Transverse colon (tissue), 4 donors: Measurements from ENCODE around the gene SOWAHA. TPM values are rescaled to one million over a fixed set of nuclear protein-coding genes. Genes with fewer than 3 reads are reported as not detected.

Experiments used
- DNase-seq: peaks from one replicate; pipeline ENCODE4 v3.0.0-alpha.2; 2019
- H3K27ac ChIP-seq, 4 donors: fragments of 200-600 bp; sonication (generic); 2 replicates each; pipeline ENCODE4 v1.5.1; 2016 to 2018; ENCODE audit warnings: inconsistent platforms in 4 of 4
- H3K27me3 ChIP-seq: fragments of 200-600 bp; sonication (generic); 2 replicates; pipeline ENCODE4 v1.5.1; 2017; ENCODE audit warnings: inconsistent platforms
- H3K36me3 ChIP-seq, 4 donors: fragments of 200-600 bp; sonication (generic); 2 replicates each; pipeline ENCODE4 v1.5.1; 2017 to 2019; ENCODE audit warnings: inconsistent platforms in 4 of 4
- H3K4me1 ChIP-seq, 4 donors: fragments of 200-600 bp; sonication (generic); 2 replicates each; pipeline ENCODE4 v1.5.1; 2017 to 2020; ENCODE audit warnings: inconsistent platforms in 4 of 4
- H3K4me3 ChIP-seq, 4 donors: fragments of 200-600 bp; sonication (generic); 1 replicate in 1 of 4; 2 replicates in 3 of 4; pipeline versions ENCODE4 v1.5.1 to v1.6.1; 2017 to 2019; ENCODE audit warnings: inconsistent platforms in 4 of 4
- H3K9me3 ChIP-seq, 2 donors: fragments of 200-600 bp; sonication (generic); 2 replicates each; pipeline ENCODE4 v1.5.1; 2017 to 2019; ENCODE audit warnings: inconsistent platforms in 2 of 2
- EP300 ChIP-seq: sonication (generic); formaldehyde crosslinking; IDR thresholded peaks from one replicate; pipeline ENCODE4 v1.6.1; 2017; ENCODE audit warnings: antibody characterized with exemption, low read depth
- POLR2A ChIP-seq: fragments of 450-650 bp; IDR thresholded peaks from one replicate; pipeline ENCODE4 v1.6.1; 2016; ENCODE audit warnings: antibody characterized with exemption, mild to moderate bottlenecking, moderate library complexity
- POLR2AphosphoS5 ChIP-seq, 3 donors: sonication (generic); formaldehyde crosslinking; IDR thresholded peaks; one replicate each; pipeline ENCODE4 v1.6.1; 2016; ENCODE audit warnings: antibody characterized with exemption in 3 of 3
- WGBS, 2 donors: methylation state at CpG; one replicate each; pipeline ENCODE4 v1.1.5; 2018; ENCODE audit warnings: low coverage in 1 of 2; 5-methylcytosine and 5-hydroxymethylcytosine counted together
- in situ Hi-C, 4 donors: fragments of 200-750 bp; cut with MboI; loops; one replicate each; pipeline versions ENCODE4 v1.15.0 to v1.15.1; 2017; ENCODE audit warnings: low sequenced_read_pairs in 3 of 4, low pct_ligation_motif_present in 1 of 4, low pct_unique_long_range_greater_than_20kb in 1 of 4
- intact Hi-C: fragments of 100-400 bp; cut with DNase I; formaldehyde crosslinking; loops from one replicate; pipeline ENCODE4 v1.15.1; 2023; ENCODE audit warnings: low total_unique reads
- total RNA-seq, 4 donors: library from RNA; depleted of rRNA; stranded (reverse); fragments of >200 nt; gene quantifications; one replicate each; pipeline ENCODE4 v1.1.0, GENCODE V29; 2016
- TF ChIP-seq, protein P1 (sequence below), 5 experiments: fragments of 200-600 bp in 3 of 5; fragments of 450-650 bp in 2 of 5; sonication (generic) in 3 of 5; IDR thresholded peaks; 1 replicate in 2 of 5; 2 replicates in 3 of 5; pipeline ENCODE4 v1.5.1; 2016 to 2017; ENCODE audit warnings: antibody characterized with exemption in 5 of 5, inconsistent platforms in 3 of 5, mild to moderate bottlenecking in 2 of 5, moderate library complexity in 1 of 5

The SOWAHA gene
- total RNA-seq, 4 donors from 2014 or later: 35.2 to 93.5 (median 76.0) TPM

DNA sequence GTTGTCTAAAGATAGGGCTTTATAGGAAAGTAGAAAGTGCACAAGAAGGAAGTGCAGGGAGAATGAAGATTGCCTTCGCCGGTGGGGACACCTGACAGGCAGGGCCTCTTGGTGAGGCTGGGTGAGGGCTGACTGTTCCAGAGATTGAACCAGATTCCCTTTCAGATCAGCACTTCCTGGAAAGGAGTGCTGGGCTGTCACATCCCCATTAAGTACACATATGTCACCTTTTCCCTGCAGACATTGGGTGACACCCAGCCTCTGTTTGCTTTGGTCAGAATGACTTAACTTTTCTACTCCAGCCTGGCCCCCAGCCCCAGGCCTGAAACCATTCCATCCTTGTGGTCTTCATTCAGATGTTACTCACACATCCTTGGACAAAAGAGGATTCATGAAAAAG, 24.8 kb downstream of the SOWAHA start:
- Histone ChIP-seq H3K27me3 (no peaks in the 10 kb centered on the region), H3K27ac (peak overlapping the region; percentile 86 to 92 (median 88)), H3K4me1 (peaks cover 14 to 55% (median 42%) of the 10 kb centered on the region in 4 donors), H3K36me3 (no peaks in the 10 kb centered on the region), H3K9me3 (no peaks in the 10 kb centered on the region), H3K4me3 (no peak overlapping the region)
- 41 to 45% methylated on average over 2 of the region's 2 CpGs for WGBS, 2 donors
- peak; percentile 82 for TF ChIP-seq POLR2A
- TF ChIP-seq EP300: no peak
- TF ChIP-seq, protein P1, sequence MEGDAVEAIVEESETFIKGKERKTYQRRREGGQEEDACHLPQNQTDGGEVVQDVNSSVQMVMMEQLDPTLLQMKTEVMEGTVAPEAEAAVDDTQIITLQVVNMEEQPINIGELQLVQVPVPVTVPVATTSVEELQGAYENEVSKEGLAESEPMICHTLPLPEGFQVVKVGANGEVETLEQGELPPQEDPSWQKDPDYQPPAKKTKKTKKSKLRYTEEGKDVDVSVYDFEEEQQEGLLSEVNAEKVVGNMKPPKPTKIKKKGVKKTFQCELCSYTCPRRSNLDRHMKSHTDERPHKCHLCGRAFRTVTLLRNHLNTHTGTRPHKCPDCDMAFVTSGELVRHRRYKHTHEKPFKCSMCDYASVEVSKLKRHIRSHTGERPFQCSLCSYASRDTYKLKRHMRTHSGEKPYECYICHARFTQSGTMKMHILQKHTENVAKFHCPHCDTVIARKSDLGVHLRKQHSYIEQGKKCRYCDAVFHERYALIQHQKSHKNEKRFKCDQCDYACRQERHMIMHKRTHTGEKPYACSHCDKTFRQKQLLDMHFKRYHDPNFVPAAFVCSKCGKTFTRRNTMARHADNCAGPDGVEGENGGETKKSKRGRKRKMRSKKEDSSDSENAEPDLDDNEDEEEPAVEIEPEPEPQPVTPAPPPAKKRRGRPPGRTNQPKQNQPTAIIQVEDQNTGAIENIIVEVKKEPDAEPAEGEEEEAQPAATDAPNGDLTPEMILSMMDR (IDR thresholded peaks at IDR 0.05): no peak
- TF ChIP-seq POLR2AphosphoS5 (IDR thresholded peaks at IDR 0.05): peak in 2 of 3 donors; percentile 77 to 85
- DNase-seq: peak; percentile 80
- in situ Hi-C loops: loop anchor here in 2 of 4 donors (10.0 to 25.0 kb wide), 2 partner anchors 47 to 451 kb away; no protein-coding TSS in a partner anchor
- intact Hi-C loops: no loop called here

DNA sequence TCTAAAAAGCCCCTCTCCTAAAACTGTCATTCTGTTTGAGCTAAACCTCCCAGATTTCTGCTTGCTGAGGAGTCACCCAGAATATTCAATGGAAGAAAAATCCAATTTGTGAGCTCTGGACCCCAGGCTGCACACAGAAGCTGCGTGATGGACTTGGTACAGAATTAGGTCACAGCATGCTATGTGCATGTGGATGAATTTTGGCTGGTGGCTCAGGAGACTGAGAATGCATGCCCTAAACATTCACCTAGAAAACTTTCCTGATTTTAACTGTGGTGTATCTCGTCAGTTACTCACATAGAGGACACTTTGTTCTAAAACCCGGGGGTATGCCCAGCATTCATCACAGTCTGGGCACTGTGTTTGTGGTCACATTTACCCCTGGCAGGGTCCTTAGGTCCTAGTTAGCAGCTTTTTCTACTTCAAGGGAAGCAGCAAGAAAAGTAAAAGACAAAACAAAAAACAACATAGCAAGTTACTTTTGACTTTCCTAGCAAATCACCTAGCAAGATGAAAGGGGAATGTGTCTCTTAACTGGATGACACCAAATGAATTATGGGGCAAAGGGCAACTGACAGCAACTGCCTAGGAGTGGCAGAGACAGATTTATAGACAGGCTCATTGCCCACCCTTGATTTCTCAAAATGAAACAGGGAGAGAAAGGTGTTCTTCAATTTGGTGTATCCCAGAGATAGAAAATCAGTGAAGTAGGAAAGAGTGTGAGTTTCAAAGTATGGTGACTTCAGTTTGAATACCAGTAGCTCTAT, 25.6 kb downstream of the SOWAHA start:
- intact Hi-C loops: no loop called here
- H3K4me3 ChIP-seq: no peak overlapping the region
- in situ Hi-C loops: loop anchor here in 2 of 4 donors (10.0 to 25.0 kb wide), 2 partner anchors 46 to 451 kb away; no protein-coding TSS in a partner anchor
- no peaks in the 10 kb centered on the region for H3K36me3 ChIP-seq
- WGBS, 2 donors: 45% methylated on average over 3 of the region's 3 CpGs; no CpG with 5 or more reads in 1 of the 2 donors
- TF ChIP-seq POLR2A (no peak), POLR2AphosphoS5 (IDR thresholded peaks at IDR 0.05) (no peak), EP300 (no peak)
- TF ChIP-seq, protein P1 (IDR thresholded peaks at IDR 0.05): no peak
- DNase-seq: no peak
- peak overlapping the region; percentile 86 to 92 (median 88) for H3K27ac ChIP-seq
- no peaks in the 10 kb centered on the region for H3K9me3 ChIP-seq
- no peaks in the 10 kb centered on the region for H3K27me3 ChIP-seq
- H3K4me1 ChIP-seq: peaks cover 14 to 55% (median 42%) of the 10 kb centered on the region in 4 donors

DNA sequence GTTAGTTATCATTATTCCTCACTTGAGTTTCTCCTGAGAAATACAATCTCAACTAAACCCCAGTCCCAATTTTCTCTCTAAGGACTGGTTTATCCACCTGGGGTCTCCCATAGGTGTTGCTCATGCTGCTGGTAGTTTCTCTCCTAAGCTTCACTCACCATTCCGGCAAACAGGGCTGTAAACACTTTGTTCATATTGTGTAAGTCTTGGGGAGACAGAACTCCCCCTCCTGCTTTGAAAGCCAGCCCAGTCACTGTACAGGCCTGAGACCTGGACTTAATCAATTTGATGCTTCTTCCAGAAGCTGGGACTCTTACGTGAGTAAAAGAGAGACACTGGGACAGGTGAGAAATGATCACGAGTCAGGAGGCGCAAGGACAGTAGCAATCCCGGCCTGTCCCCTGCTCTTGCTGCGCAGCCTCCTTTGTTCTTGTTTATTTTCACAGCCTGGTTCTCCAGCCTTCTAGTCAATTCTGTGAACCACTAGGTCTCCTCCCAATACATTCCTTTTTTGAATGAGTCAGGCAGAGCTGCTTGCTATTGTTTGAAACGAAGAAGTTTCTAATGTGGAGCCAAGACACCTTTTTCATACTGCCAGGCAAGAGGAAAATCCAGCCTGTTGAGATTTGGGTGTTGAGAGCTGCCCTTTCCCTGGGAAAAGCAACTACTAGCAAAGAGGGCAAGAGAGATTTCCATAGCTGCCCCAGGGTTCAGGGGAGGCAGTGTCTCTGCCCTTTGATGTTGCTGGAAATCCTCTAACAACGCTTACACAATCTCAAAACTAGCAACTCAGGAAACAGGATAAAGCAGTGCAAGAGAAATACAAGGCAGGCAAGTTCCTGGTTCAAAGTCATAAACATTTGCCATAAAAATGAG, 26.6 kb downstream of the SOWAHA start:
- H3K27ac ChIP-seq: peak overlapping the region; percentile 86 to 92 (median 88)
- DNase-seq: peak; percentile 51
- H3K9me3 ChIP-seq: no peaks in the 10 kb centered on the region
- H3K36me3 ChIP-seq: no peaks in the 10 kb centered on the region
- H3K27me3 ChIP-seq: no peaks in the 10 kb centered on the region
- intact Hi-C loops (no loop called here), in situ Hi-C loops (loop anchor here in 2 of 4 donors (10.0 to 25.0 kb wide), 2 partner anchors 45 to 452 kb away; no protein-coding TSS in a partner anchor)
- H3K4me3 ChIP-seq: no peak overlapping the region
- TF ChIP-seq EP300 (no peak), POLR2A (peak; percentile 54), POLR2AphosphoS5 (IDR thresholded peaks at IDR 0.05) (peak in 2 of 3 donors; percentile 65 to 72)
- TF ChIP-seq, protein P1 (IDR thresholded peaks at IDR 0.05): no peak
- 37 to 54% methylated on average over 7 to 8 of the region's 8 CpGs for WGBS, 2 donors
- H3K4me1 ChIP-seq: peaks cover 14 to 55% (median 42%) of the 10 kb centered on the region in 4 donors

DNA sequence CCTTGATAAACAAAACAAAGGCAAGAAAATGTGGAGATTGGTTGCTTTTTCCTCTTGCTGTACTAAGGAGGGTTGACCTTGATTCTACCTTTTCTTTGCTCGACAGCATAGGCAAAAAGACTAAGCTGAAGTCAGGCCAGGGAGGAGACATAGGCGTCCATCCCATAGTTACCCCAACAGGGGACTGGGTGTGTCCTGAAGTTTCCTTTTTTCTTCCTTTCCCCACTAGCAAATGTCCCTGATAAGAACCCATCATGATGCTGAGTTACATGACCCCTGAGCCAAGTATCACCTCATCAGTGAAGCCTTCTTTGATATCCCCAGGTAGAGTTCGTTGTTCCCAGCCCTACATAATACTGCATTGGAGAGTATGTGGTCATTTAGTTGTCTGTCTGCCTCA, 27.2 kb downstream of the SOWAHA start:
- DNase-seq: no peak
- intact Hi-C loops: no loop called here
- Histone ChIP-seq H3K4me3 (no peak overlapping the region), H3K27me3 (no peaks in the 10 kb centered on the region), H3K4me1 (peaks cover 14 to 55% (median 42%) of the 10 kb centered on the region in 4 donors), H3K27ac (peak overlapping the region; percentile 86 to 92 (median 88)), H3K9me3 (no peaks in the 10 kb centered on the region), H3K36me3 (no peaks in the 10 kb centered on the region)
- in situ Hi-C loops: loop anchor here in 1 of 4 donors (25.0 kb wide), 1 partner anchor 453 kb away; no protein-coding TSS in a partner anchor
- TF ChIP-seq POLR2A (no peak), EP300 (no peak), POLR2AphosphoS5 (IDR thresholded peaks at IDR 0.05) (no peak)
- TF ChIP-seq, protein P1 (IDR thresholded peaks at IDR 0.05): no peak
- 31 to 60% methylated on average over 3 of the region's 3 CpGs for WGBS, 2 donors
